ENCODE results near the gene JAK3.

DNA sequence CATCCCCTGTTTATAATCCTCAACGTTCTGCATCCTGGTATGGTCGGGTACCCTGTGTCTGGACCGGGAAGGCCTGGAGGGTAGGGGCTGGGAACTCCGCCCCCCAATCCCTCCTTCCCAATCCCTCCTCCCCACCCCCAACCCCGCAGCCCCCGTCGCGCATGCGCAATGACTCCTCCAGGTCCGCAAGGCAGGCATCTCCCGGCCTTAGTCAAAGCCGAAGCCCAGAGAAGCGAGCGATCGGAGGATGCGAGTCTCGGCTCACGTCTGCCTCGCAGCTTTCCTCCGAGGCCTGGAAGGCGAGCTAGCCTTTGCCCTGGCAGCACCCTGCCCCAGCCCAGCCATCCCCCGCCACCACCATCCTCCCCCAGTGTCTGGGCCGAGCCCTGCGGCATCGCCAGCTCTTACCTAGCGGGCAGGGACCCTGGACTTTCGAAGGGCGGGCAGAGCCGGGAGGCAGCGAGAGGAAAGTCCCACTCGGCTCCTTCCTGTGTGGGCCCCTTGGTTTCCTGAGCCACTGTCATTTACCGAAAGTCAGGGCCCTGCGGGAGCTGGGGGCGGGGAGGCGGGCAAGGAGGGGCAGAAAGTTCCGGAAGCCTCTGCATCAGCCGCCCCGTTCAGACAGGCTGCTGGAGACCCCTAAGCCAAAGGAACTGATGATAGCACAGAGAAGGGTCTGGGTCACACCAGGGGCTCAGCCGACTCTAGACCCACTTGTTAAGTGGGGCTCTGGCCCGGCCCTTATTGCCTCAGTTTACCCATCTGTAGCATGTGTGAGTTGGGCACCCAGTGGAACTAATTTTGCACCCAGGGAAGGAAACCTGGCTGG is at the start of gene JAK3:
- TF ChIP-seq EZH2 (IDR thresholded peaks at IDR 0.05) (no peak), POLR2AphosphoS5 (IDR thresholded peaks at IDR 0.05; ENCODE audit: borderline replicate concordance, low read depth, low read length) (no peak), FOXP2 (optimal IDR thresholded peaks at IDR 0.05; ENCODE audit: control extremely low read depth, extremely low read length, insufficient read depth) (no peak)

Measured in SK-N-MC (cell line).